GM13976 (cell line): ENCODE data around the gene B3GNT3.

ENCODE experiments used
- DNase-seq: peaks from one replicate; pipeline ENCODE4 v3.0.0; 2012; ENCODE audit warnings: low spot score
- CTCF ChIP-seq: IDR thresholded peaks from 2 replicates; pipeline ENCODE4 v1.5.1; 2012; ENCODE audit warnings: borderline replicate concordance, mild to moderate bottlenecking; ENCODE audit not compliant: insufficient read depth; ENCODE audit errors: extremely low read depth, missing control alignments, control extremely low read depth
- in situ Hi-C: fragments of 300-500 bp; cut with MboI; formaldehyde crosslinking; loops from one replicate; pipeline ENCODE4 v1.12.0; 2022; ENCODE audit warnings: low sequenced_read_pairs, mixed read lengths, inconsistent platforms; ENCODE audit not compliant: unreplicated experiment

The B3GNT3 gene

DNA sequence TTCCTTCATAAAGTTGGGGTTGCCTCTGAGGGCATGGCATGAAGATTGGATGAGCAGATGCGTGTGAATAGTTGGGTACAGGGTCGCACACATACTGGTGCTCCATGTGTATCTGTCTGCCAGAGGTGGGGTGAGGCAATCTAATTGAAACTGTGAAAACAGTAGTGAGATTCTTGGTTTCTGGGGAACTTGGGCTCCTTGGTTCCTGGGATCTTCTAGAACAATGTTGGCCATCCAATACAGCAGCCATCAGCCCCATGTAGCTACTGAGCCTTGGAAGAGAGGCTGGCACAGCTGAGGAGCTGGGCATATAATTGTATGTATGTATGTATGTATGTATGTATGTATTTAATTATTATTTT is 43.0 kb upstream of the B3GNT3 start:
- TF ChIP-seq CTCF, result no peak
- DNase-seq, result peak; percentile 34
- in situ Hi-C loops, result no loop called here

- no peak for TF ChIP-seq CTCF
- in situ Hi-C loops, result no loop called here
- DNase-seq, result no peak
These were observed 41.9 kb upstream of the B3GNT3 start for GRCh38 chr19:17752865-17753639.

DNA sequence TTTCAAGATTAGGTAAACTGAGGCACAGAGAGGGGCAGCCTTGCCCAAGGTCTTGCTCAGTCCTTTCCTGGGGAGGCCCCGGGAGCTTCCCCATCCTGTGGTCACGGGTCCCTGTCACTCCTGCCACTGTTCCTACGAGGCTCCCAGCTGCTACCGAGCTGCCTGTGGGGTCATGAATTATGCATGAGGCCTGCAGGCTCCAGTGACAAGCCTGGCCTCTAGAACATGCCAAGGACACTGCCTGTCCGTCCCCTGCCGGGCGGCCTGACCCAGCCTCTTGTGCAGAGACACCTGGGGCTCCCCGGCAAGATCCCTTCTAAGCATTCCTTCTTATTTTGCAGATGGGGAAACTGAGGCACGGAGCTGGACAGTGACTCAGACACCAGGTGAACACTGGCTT is 41.0 kb upstream of the B3GNT3 start:
- in situ Hi-C loops, result no loop called here
- no peak for DNase-seq
- TF ChIP-seq CTCF, result no peak

DNA sequence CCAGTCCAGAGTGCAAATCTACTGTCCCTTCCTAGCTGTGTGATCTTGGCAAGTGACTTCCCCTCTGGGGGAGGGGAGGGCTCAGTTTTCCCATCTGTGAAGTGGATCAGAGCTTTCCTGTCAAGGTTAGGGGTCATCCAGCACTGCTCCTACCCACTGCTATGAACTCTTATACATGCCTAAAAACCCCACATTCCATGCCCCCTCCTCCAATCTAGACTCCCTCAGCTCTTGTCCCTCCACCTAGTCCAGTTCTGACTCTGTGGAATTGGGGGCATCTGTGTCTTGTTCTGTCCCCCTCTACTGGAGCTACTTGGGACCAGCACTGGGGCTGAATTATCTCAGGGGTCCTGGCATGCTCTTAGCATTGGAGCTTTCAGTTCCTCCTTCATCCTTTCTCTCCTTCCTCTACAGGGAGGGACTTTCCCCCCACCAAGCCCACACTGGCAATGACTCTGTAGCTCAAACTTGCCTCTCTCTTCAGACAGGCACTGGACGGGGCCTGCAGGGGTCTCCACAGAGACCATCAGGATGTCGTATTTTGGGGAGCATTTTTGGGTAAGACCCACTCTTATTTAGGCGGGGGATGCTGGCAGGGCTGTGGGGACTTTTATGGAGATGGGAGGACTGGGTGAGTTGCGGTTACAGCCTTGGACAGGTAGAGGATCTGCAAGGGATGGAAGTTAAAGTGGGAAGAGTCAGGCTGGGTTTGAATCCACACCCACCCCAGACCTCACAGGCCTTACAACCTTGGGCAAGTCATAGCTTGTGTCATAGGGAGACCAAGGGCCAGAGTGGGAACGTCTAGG is 40.1 kb upstream of the B3GNT3 start:
- TF ChIP-seq CTCF, result peak; percentile 48
- in situ Hi-C loops, result no loop called here
- peak; percentile 82 for DNase-seq

DNA sequence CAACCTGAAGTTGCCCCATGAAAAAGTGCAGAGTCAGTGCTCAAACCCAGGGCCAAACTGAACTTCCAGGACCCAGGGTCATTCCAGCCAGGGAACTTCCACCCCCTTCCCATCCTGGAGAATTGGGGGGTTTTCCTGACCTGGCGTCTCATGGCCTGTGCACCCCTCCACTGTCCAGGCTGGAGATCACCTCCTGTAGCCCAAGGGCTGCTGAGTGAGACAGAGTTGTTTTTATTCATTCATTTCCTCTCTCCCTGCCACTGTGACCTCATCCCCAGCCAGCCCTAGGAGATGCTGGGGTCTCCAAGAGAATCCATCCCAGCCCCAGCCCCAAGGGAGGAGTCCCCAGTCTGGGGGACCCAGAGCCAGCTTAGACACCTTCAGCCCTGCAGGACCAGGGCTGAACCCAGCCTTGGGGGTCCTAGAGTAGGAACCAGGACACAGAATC is 39.5 kb upstream of the B3GNT3 start:
- no peak for TF ChIP-seq CTCF
- no peak for DNase-seq
- in situ Hi-C loops, result no loop called here

DNA sequence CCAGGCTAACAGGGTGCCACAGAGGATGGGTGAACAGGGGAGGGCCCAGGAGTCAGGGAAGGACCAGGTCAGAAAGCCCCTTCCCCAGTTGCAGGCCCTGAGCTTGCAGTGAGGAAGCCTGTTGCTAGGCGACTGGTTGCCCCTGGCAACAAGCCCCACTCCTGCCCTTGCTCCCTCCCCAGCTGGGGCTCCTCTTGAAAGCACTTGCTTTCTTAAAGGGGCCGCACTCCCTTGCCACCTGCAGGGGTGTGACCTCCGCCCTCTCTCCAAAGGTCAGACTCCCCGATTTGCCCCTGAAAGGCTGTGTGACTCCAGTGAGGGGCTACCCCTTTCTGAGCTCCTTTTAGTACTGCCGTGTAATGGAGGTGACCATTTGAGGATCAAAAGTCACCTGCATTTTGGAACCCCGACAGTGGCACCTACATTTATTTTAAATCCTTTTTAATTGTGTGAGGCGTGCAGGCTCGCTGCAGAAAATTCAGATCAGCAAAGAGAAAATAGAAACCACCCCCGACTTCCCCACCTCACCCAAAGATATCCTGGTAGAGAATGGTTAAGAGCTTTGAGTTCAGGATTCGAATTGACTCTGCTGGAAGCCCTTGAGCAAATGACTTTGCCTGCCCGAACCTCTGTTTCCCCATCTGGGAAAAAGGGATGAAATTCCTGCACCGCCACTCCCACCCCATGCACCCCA is 38.8 kb upstream of the B3GNT3 start:
- peak; percentile 85 for DNase-seq
- in situ Hi-C loops, result no loop called here

More for the DNA sequence above, 38.8 kb upstream of the B3GNT3 start:
- TF ChIP-seq CTCF, result no peak
